GM23338 (cell line): Measurements from ENCODE around the gene GNG7. TPM values are rescaled to one million over a fixed set of nuclear protein-coding genes. Genes with fewer than 3 reads are reported as not detected.

Source experiments
- ATAC-seq: fragments of 200-7000 bp; cut with Tn5 transposase; 3 replicates; pipeline ENCODE4 v1.9.1; 2020
- DNase-seq: peaks from one replicate; pipeline ENCODE4 v3.0.0-alpha.2; 2015; ENCODE audit warnings: low spot score
- H2AFZ ChIP-seq: fragments of 200-600 bp; sonication (generic); 2 replicates; pipeline ENCODE4 v1.8.0; 2016; ENCODE audit warnings: antibody characterized with exemption, mild to moderate bottlenecking, moderate library complexity
- H3F3A ChIP-seq: fragments of 200-600 bp; sonication (generic); replicated peaks from 2 replicates; pipeline ENCODE4 v1.8.0; 2017; ENCODE audit warnings: antibody characterized with exemption, mixed run types, low read depth
- H3K27ac ChIP-seq: fragments of 200-600 bp; sonication (generic); 2 replicates; pipeline ENCODE4 v1.6.1; 2016; ENCODE audit warnings: low read depth
- H3K27me3 ChIP-seq: fragments of 200-600 bp; sonication (generic); 2 replicates; pipeline ENCODE4 v1.8.0; 2016; ENCODE audit warnings: mild to moderate bottlenecking, mixed run types, moderate library complexity; ENCODE audit not compliant: insufficient read depth
- H3K36me3 ChIP-seq: fragments of 200-600 bp; sonication (generic); 2 replicates; pipeline ENCODE4 v1.8.0; 2016; ENCODE audit warnings: mild to moderate bottlenecking; ENCODE audit not compliant: insufficient read depth
- H3K4me1 ChIP-seq: fragments of 200-600 bp; sonication (generic); 2 replicates; pipeline ENCODE4 v1.8.0; 2016; ENCODE audit warnings: mild to moderate bottlenecking, moderate library complexity; ENCODE audit not compliant: insufficient read depth
- H3K4me2 ChIP-seq: fragments of 200-600 bp; sonication (generic); 2 replicates; pipeline ENCODE4 v1.7.1; 2017; ENCODE audit warnings: mixed run types
- H3K4me3 ChIP-seq: fragments of 200-600 bp; sonication (generic); 2 replicates; pipeline ENCODE4 v1.6.1; 2016; ENCODE audit warnings: mixed run types
- H3K79me2 ChIP-seq: fragments of 200-600 bp; sonication (generic); replicated peaks from 2 replicates; pipeline ENCODE4 v1.8.0; 2017; ENCODE audit warnings: mild to moderate bottlenecking; ENCODE audit not compliant: insufficient read depth
- H3K9me2 ChIP-seq: fragments of 200-600 bp; sonication (generic); 2 replicates; pipeline ENCODE4 v1.8.0; 2017; ENCODE audit not compliant: insufficient read depth
- H4K20me1 ChIP-seq: fragments of 200-600 bp; sonication (generic); replicated peaks from 2 replicates; pipeline ENCODE4 v1.8.0; 2017; ENCODE audit warnings: mild to moderate bottlenecking; ENCODE audit not compliant: insufficient read depth
- H3K27ac Mint-ChIP-seq: 2 replicates; pipeline ENCODE4 v1.8.0; 2020; ENCODE audit warnings: inconsistent platforms, mild to moderate bottlenecking, moderate library complexity, mixed read lengths
- H3K27me3 Mint-ChIP-seq: 3 replicates; pipeline ENCODE4 v1.8.0; 2022; ENCODE audit warnings: low read depth, mild to moderate bottlenecking, moderate library complexity, mixed read lengths, inconsistent platforms; ENCODE audit not compliant: insufficient read depth, poor library complexity
- H3K36me3 Mint-ChIP-seq: 3 replicates; pipeline ENCODE4 v1.8.0; 2021; ENCODE audit warnings: low read depth, mild to moderate bottlenecking, inconsistent platforms, moderate library complexity, mixed read lengths
- H3K4me1 Mint-ChIP-seq: 3 replicates; pipeline ENCODE4 v1.8.0; 2020; ENCODE audit warnings: mild to moderate bottlenecking, inconsistent platforms, mixed read lengths
- H3K4me3 Mint-ChIP-seq: 3 replicates; pipeline ENCODE4 v1.8.0; 2021; ENCODE audit warnings: moderate library complexity, mild to moderate bottlenecking, inconsistent platforms, mixed read lengths
- H3K9me3 Mint-ChIP-seq: 3 replicates; pipeline ENCODE4 v1.8.0; 2020; ENCODE audit warnings: moderate library complexity, mild to moderate bottlenecking, inconsistent platforms, mixed read lengths
- CREB1 ChIP-seq: fragments of 250-450 bp; sonication (Bioruptor Pico); IDR thresholded peaks from 2 replicates; pipeline ENCODE4 v1.5.0; 2020; ENCODE audit warnings: low read depth, mild to moderate bottlenecking, moderate library complexity
- CTCF ChIP-seq, 2 experiments: fragments of 200-600 bp in 1 of 2; sonication (generic) in 1 of 2; conservative IDR thresholded peaks; 2 replicates each; pipeline versions ENCODE4 v1.5.1 to v1.6.1; 2016 to 2017; ENCODE audit warnings: antibody characterized with exemption in 2 of 2, low read depth in 2 of 2, mild to moderate bottlenecking in 2 of 2, moderate library complexity in 1 of 2
- ETS1 ChIP-seq: IDR thresholded peaks from 2 replicates; pipeline ENCODE4 v1.6.1; 2016; ENCODE audit warnings: antibody characterized with exemption
- EZH2 ChIP-seq: fragments of 200-600 bp; sonication (generic); IDR thresholded peaks from one replicate; pipeline ENCODE4 v1.8.0; 2017; ENCODE audit warnings: antibody characterized with exemption, mild to moderate bottlenecking, low read depth; ENCODE audit not compliant: unreplicated experiment
- EZH2phosphoT487 ChIP-seq: fragments of 200-600 bp; sonication (generic); IDR thresholded peaks from one replicate; pipeline ENCODE4 v1.8.1; 2018; ENCODE audit warnings: antibody characterized with exemption; ENCODE audit not compliant: unreplicated experiment
- JUNB ChIP-seq: IDR thresholded peaks from one replicate; pipeline ENCODE4 v1.6.1; 2016; ENCODE audit warnings: antibody characterized with exemption; ENCODE audit not compliant: unreplicated experiment
- NANOG ChIP-seq: IDR thresholded peaks from 2 replicates; pipeline ENCODE4 v1.6.1; 2016; ENCODE audit warnings: antibody characterized with exemption, borderline replicate concordance
- POLR2AphosphoS5 ChIP-seq: IDR thresholded peaks from 2 replicates; pipeline ENCODE4 v1.6.1; 2016; ENCODE audit warnings: antibody characterized with exemption, low read depth
- REST ChIP-seq: IDR thresholded peaks from one replicate; pipeline ENCODE4 v1.6.1; 2018; ENCODE audit warnings: antibody characterized with exemption; ENCODE audit not compliant: unreplicated experiment
- STAT1 ChIP-seq: IDR thresholded peaks from one replicate; pipeline ENCODE4 v1.6.1; 2016; ENCODE audit warnings: antibody characterized with exemption; ENCODE audit not compliant: unreplicated experiment
- ZNF114 ChIP-seq: fragments of 250-450 bp; sonication (Bioruptor Pico); IDR thresholded peaks from 2 replicates; pipeline ENCODE4 v1.5.0; 2020; ENCODE audit warnings: mild to moderate bottlenecking, moderate library complexity
- ZNF331 ChIP-seq: fragments of 250-450 bp; sonication (Bioruptor Pico); IDR thresholded peaks from 2 replicates; pipeline ENCODE4 v1.5.0; 2020; ENCODE audit warnings: low read depth, mild to moderate bottlenecking, moderate library complexity
- ZNF462 ChIP-seq: fragments of 250-450 bp; sonication (Bioruptor Pico); IDR thresholded peaks from 2 replicates; pipeline ENCODE4 v1.5.0; 2020; ENCODE audit warnings: mild to moderate bottlenecking, moderate library complexity
- polyA plus RNA-seq: library from polyadenylated mRNA; unstranded; fragments of >200 nt; fragmentation: Nextera tagmentation; extraction: Ambion mirVana; gene quantifications from 2 replicates; pipeline ENCODE4 v1.2.1, GENCODE V29; 2016
- total RNA-seq: library from RNA; depleted of rRNA; stranded (reverse); fragments of >200 nt; shearing (Covaris generic); gene quantifications from 2 replicates; pipeline ENCODE4 v1.2.3, GENCODE V29; 2014

GNG7 gene
- total and polyA plus RNA-seq, 2 experiments from 2014 or later = 5.1 to 5.4 TPM

GRCh38 chr19:2607712-2608601 is 94.5 kb downstream of the GNG7 start:
- Histone ChIP-seq H3K79me2 (no peaks in the 10 kb centered on the region), H3K9me2 (no peaks in the 10 kb centered on the region), H3K27ac (no peak overlapping the region), H3K4me3 (no peak overlapping the region), H3K4me2 (no peak overlapping the region), H3K36me3 (no peaks in the 10 kb centered on the region), H3F3A (peaks cover 5% of the 10 kb centered on the region), H3K27me3 (peaks cover 3% of the 10 kb centered on the region; the same call in 1 of the 2 replicates), H2AFZ (no peak overlapping the region), H4K20me1 (no peaks in the 10 kb centered on the region), H3K4me1 (peaks cover 7% of the 10 kb centered on the region)
- no peak overlapping the region for H3K27ac Mint-ChIP-seq
- peaks cover 7% of the 10 kb centered on the region; the same call in 2 of the 3 replicates for H3K36me3 Mint-ChIP-seq
- no peak for TF ChIP-seq NANOG
- no peak for TF ChIP-seq EZH2
- TF ChIP-seq STAT1 = no peak
- no peak for TF ChIP-seq ZNF114 (CRISPR knock-in tag)
- no peak for TF ChIP-seq ZNF462 (CRISPR knock-in tag)
- TF ChIP-seq JUNB = no peak
- TF ChIP-seq CREB1 (CRISPR knock-in tag) = no peak
- no peak for TF ChIP-seq ETS1
- no peak for TF ChIP-seq EZH2phosphoT487
- no peak for TF ChIP-seq REST
- TF ChIP-seq POLR2AphosphoS5 = no peak
- no peak for TF ChIP-seq ZNF331 (CRISPR knock-in tag)
- no peak for TF ChIP-seq CTCF (conservative IDR thresholded peaks at IDR 0.05; ENCODE audit: low read depth in 2 of 2)
- H3K4me1 Mint-ChIP-seq = peaks cover 15% of the 10 kb centered on the region
- ATAC-seq (no peak), DNase-seq (no peak)
- peaks cover 14% of the 10 kb centered on the region; the same call in 2 of the 3 replicates for H3K9me3 Mint-ChIP-seq
- no peak overlapping the region; the same call in 2 of the 3 replicates for H3K4me3 Mint-ChIP-seq
- H3K27me3 Mint-ChIP-seq = peaks cover 22% of the 10 kb centered on the region
